ENCODE results near the gene MSLN.

- TF ChIP-seq CTCF (IDR thresholded peaks at IDR 0.05; ENCODE audit: extremely low read depth in 1 of 2, insufficient read depth in 1 of 2, low read depth in 1 of 2, low read length in 2 of 2) (no peak), POLR2A (IDR thresholded peaks at IDR 0.05; ENCODE audit: low read depth, low read length) (no peak)
These were observed 33.7 kb downstream of the MSLN start for GRCh38 chr16:794091-794822.

Data from endothelial cell of umbilical vein (primary cell).